HG03108 (cell line): ENCODE measurements around the gene KCNK5.

ENCODE experiments used
- ATAC-seq: cut with Tn5 transposase; IDR thresholded peaks from one replicate; pipeline ENCODE4 v1.9.1; 2021; ENCODE audit warnings: moderate library complexity; ENCODE audit not compliant: unreplicated experiment

The KCNK5 gene

GRCh38 chr6:39143238-39143930, 85.9 kb downstream of the KCNK5 start:
- no peak for ATAC-seq

- ATAC-seq: no peak
These were observed 88.6 kb downstream of the KCNK5 start for GRCh38 chr6:39140556-39141167.
